Activated T-cell treated with anti-CD3 and anti-CD28 coated beads, Interleukin-2, amount 50 U/mL, for 4 hours (primary cell): ENCODE data around the gene CNP. TPM values are rescaled to one million over a fixed set of nuclear protein-coding genes. Genes with fewer than 3 reads are reported as not detected.

Source experiments
- ATAC-seq, 2 donors: fragments of 200-7000 bp; cut with Tn5 transposase; one replicate each; pipeline ENCODE4 v1.10.0; 2021
- DNase-seq: peaks from one replicate; pipeline ENCODE4 v3.0.0-alpha.2; 2020
- H3K27me3 Mint-ChIP-seq: one replicate; pipeline ENCODE4 v1.8.0; 2021; ENCODE audit warnings: low read depth, mixed read lengths
- H3K36me3 Mint-ChIP-seq: one replicate; pipeline ENCODE4 v1.8.0; 2022; ENCODE audit warnings: mixed read lengths; ENCODE audit not compliant: insufficient read depth
- H3K4me1 Mint-ChIP-seq: one replicate; pipeline ENCODE4 v1.8.0; 2021; ENCODE audit warnings: low read depth, mixed read lengths
- H3K4me3 Mint-ChIP-seq: one replicate; pipeline ENCODE4 v1.8.0; 2021; ENCODE audit warnings: mild to moderate bottlenecking, moderate library complexity, mixed read lengths
- H3K9me3 Mint-ChIP-seq: one replicate; pipeline ENCODE4 v1.8.0; 2021; ENCODE audit warnings: mixed read lengths
- total RNA-seq, 3 donors: library from RNA; stranded (reverse); gene quantifications; one replicate each; pipeline ENCODE4 v1.2.1, GENCODE V29; 2021

CNP gene
- total RNA-seq, 3 donors from 2014 or later = 70.0 to 80.0 (median 78.3) TPM

- H3K36me3 Mint-ChIP-seq = peaks cover 36% of the 10 kb centered on the region
- H3K4me1 Mint-ChIP-seq = peaks cover 20% of the 10 kb centered on the region
- H3K27me3 Mint-ChIP-seq = no peaks in the 10 kb centered on the region
- ATAC-seq (no peak), DNase-seq (no peak)
- H3K9me3 Mint-ChIP-seq = no peaks in the 10 kb centered on the region
- no peak overlapping the region for H3K4me3 Mint-ChIP-seq
Measured at GRCh38 chr17:41974031-41974430, 7.4 kb downstream of the CNP start.

GRCh38 chr17:41974658-41975057, 8.1 kb downstream of the CNP start:
- Mint-ChIP-seq H3K4me1 (peaks cover 18% of the 10 kb centered on the region), H3K36me3 (peaks cover 35% of the 10 kb centered on the region), H3K4me3 (no peak overlapping the region), H3K9me3 (no peaks in the 10 kb centered on the region), H3K27me3 (no peaks in the 10 kb centered on the region)
- ATAC-seq (no peak), DNase-seq (no peak)

- Mint-ChIP-seq H3K27me3 (no peaks in the 10 kb centered on the region), H3K9me3 (no peaks in the 10 kb centered on the region), H3K4me3 (no peak overlapping the region), H3K4me1 (peaks cover 16% of the 10 kb centered on the region), H3K36me3 (peaks cover 33% of the 10 kb centered on the region)
- no peak for DNase-seq
- no peak for ATAC-seq
Measured at GRCh38 chr17:41975099-41976083, 8.8 kb downstream of the CNP start.

GRCh38 chr17:41976142-41976768, 9.7 kb downstream of the CNP start:
- H3K27me3 Mint-ChIP-seq = no peaks in the 10 kb centered on the region
- DNase-seq (no peak), ATAC-seq (no peak)
- H3K9me3 Mint-ChIP-seq = no peaks in the 10 kb centered on the region
- H3K36me3 Mint-ChIP-seq = peaks cover 35% of the 10 kb centered on the region
- peaks cover 12% of the 10 kb centered on the region for H3K4me1 Mint-ChIP-seq
- no peak overlapping the region for H3K4me3 Mint-ChIP-seq

GRCh38 chr17:41977991-41978390, 11.4 kb downstream of the CNP start:
- Mint-ChIP-seq H3K36me3 (peaks cover 37% of the 10 kb centered on the region), H3K9me3 (no peaks in the 10 kb centered on the region), H3K4me1 (peaks cover 6% of the 10 kb centered on the region), H3K27me3 (no peaks in the 10 kb centered on the region), H3K4me3 (no peak overlapping the region)
- ATAC-seq (no peak), DNase-seq (no peak)

- no peaks in the 10 kb centered on the region for H3K9me3 Mint-ChIP-seq
Measured at GRCh38 chr17:41982026-41982760, 15.6 kb downstream of the CNP start.

GRCh38 chr17:41984454-41984853, 17.9 kb downstream of the CNP start:
- no peak for DNase-seq
- Mint-ChIP-seq H3K4me3 (no peak overlapping the region), H3K4me1 (peaks cover 5% of the 10 kb centered on the region), H3K9me3 (no peaks in the 10 kb centered on the region), H3K27me3 (no peaks in the 10 kb centered on the region), H3K36me3 (peaks cover 47% of the 10 kb centered on the region)
- ATAC-seq = no peak

More at GRCh38 chr17:41982026-41982760, 15.6 kb downstream of the CNP start:
- no peak overlapping the region for H3K4me3 Mint-ChIP-seq
- H3K4me1 Mint-ChIP-seq = peaks cover 3% of the 10 kb centered on the region
- DNase-seq (no peak), ATAC-seq (no peak)
- no peaks in the 10 kb centered on the region for H3K27me3 Mint-ChIP-seq
- H3K36me3 Mint-ChIP-seq = peaks cover 40% of the 10 kb centered on the region

- DNase-seq (no peak), ATAC-seq (no peak)
- no peaks in the 10 kb centered on the region for H3K27me3 Mint-ChIP-seq
- no peak overlapping the region for H3K4me3 Mint-ChIP-seq
- no peaks in the 10 kb centered on the region for H3K9me3 Mint-ChIP-seq
- peaks cover 5% of the 10 kb centered on the region for H3K4me1 Mint-ChIP-seq
- peaks cover 47% of the 10 kb centered on the region for H3K36me3 Mint-ChIP-seq
Measured at GRCh38 chr17:41985919-41986318, 19.3 kb downstream of the CNP start.

GRCh38 chr17:41986634-41987033, 20.0 kb downstream of the CNP start:
- H3K4me1 Mint-ChIP-seq = peaks cover 5% of the 10 kb centered on the region
- H3K4me3 Mint-ChIP-seq = no peak overlapping the region
- H3K27me3 Mint-ChIP-seq = no peaks in the 10 kb centered on the region
- H3K36me3 Mint-ChIP-seq = peaks cover 52% of the 10 kb centered on the region
- ATAC-seq = no peak
- no peaks in the 10 kb centered on the region for H3K9me3 Mint-ChIP-seq
- no peak for DNase-seq

GRCh38 chr17:41987642-41988041, 21.0 kb downstream of the CNP start:
- ATAC-seq (peak; percentile 69 to 82), DNase-seq (no peak)
- peaks cover 5% of the 10 kb centered on the region for H3K4me1 Mint-ChIP-seq
- H3K27me3 Mint-ChIP-seq = no peaks in the 10 kb centered on the region
- H3K36me3 Mint-ChIP-seq = peaks cover 53% of the 10 kb centered on the region
- H3K9me3 Mint-ChIP-seq = no peaks in the 10 kb centered on the region
- H3K4me3 Mint-ChIP-seq = no peak overlapping the region

- Mint-ChIP-seq H3K4me1 (peaks cover 5% of the 10 kb centered on the region), H3K4me3 (no peak overlapping the region), H3K36me3 (peaks cover 55% of the 10 kb centered on the region)
Measured at GRCh38 chr17:41988418-41988817, 21.8 kb downstream of the CNP start.

GRCh38 chr17:41989702-41990419, 23.3 kb downstream of the CNP start:
- H3K4me1 Mint-ChIP-seq = peaks cover 5% of the 10 kb centered on the region
- DNase-seq (no peak), ATAC-seq (no peak)
- no peaks in the 10 kb centered on the region for H3K9me3 Mint-ChIP-seq
- no peaks in the 10 kb centered on the region for H3K27me3 Mint-ChIP-seq
- no peak overlapping the region for H3K4me3 Mint-ChIP-seq
- H3K36me3 Mint-ChIP-seq = peaks cover 53% of the 10 kb centered on the region

More at GRCh38 chr17:41988418-41988817, 21.8 kb downstream of the CNP start:
- no peaks in the 10 kb centered on the region for H3K27me3 Mint-ChIP-seq
- ATAC-seq (no peak), DNase-seq (no peak)
- H3K9me3 Mint-ChIP-seq = no peaks in the 10 kb centered on the region

- no peak for ATAC-seq
Measured at GRCh38 chr17:41992576-41992975, 26.0 kb downstream of the CNP start.

GRCh38 chr17:41996855-41997164, 30.2 kb downstream of the CNP start:
- no peaks in the 10 kb centered on the region for H3K9me3 Mint-ChIP-seq
- peaks cover 34% of the 10 kb centered on the region for H3K36me3 Mint-ChIP-seq
- H3K4me1 Mint-ChIP-seq = peaks cover 9% of the 10 kb centered on the region
- H3K4me3 Mint-ChIP-seq = no peak overlapping the region
- DNase-seq (no peak), ATAC-seq (no peak)
- H3K27me3 Mint-ChIP-seq = no peaks in the 10 kb centered on the region

More at GRCh38 chr17:41992576-41992975, 26.0 kb downstream of the CNP start:
- no peak overlapping the region for H3K4me3 Mint-ChIP-seq
- no peaks in the 10 kb centered on the region for H3K9me3 Mint-ChIP-seq
- H3K4me1 Mint-ChIP-seq = peaks cover 10% of the 10 kb centered on the region
- no peak for DNase-seq
- no peaks in the 10 kb centered on the region for H3K27me3 Mint-ChIP-seq
- peaks cover 54% of the 10 kb centered on the region for H3K36me3 Mint-ChIP-seq
